MM.1S (cell line): Measurements from ENCODE around the gene PLCH2.

ENCODE experiments used
- DNase-seq: peaks from one replicate; pipeline ENCODE4 v3.0.0-alpha.2; 2015
- H2AFZ ChIP-seq: fragments of 300-600 bp; sonication (generic); 2 replicates; pipeline ENCODE4 v1.6.0; 2016; ENCODE audit warnings: antibody characterized with exemption, low read length
- H3F3A ChIP-seq: fragments of 300-600 bp; sonication (generic); 2 replicates; pipeline ENCODE4 v1.6.1; 2016; ENCODE audit warnings: mild to moderate bottlenecking, antibody characterized with exemption, low read length, moderate library complexity, mixed read lengths; ENCODE audit not compliant: insufficient read depth
- H3K27ac ChIP-seq: fragments of 300-600 bp; sonication (generic); 2 replicates; pipeline ENCODE4 v1.5.1; 2016; ENCODE audit warnings: mild to moderate bottlenecking, low read length
- H3K27me3 ChIP-seq: fragments of 300-600 bp; sonication (generic); replicated peaks from 2 replicates; pipeline ENCODE4 v1.6.0; 2016; ENCODE audit warnings: low read length; ENCODE audit not compliant: insufficient read depth
- H3K36me3 ChIP-seq: fragments of 300-600 bp; sonication (generic); replicated peaks from 2 replicates; pipeline ENCODE4 v1.6.1; 2016; ENCODE audit warnings: mild to moderate bottlenecking, low read length, mixed read lengths; ENCODE audit not compliant: insufficient read depth
- H3K4me1 ChIP-seq: fragments of 300-600 bp; sonication (generic); 2 replicates; pipeline ENCODE4 v1.6.1; 2016; ENCODE audit warnings: low read length, mixed read lengths
- H3K4me2 ChIP-seq: fragments of 300-600 bp; sonication (generic); 2 replicates; pipeline ENCODE4 v1.6.0; 2016; ENCODE audit warnings: low read depth, low read length
- H3K4me3 ChIP-seq: fragments of 300-600 bp; sonication (generic); 2 replicates; pipeline ENCODE4 v1.5.1; 2016; ENCODE audit warnings: low read length, mixed read lengths
- H3K79me2 ChIP-seq: fragments of 300-600 bp; sonication (generic); 2 replicates; pipeline ENCODE4 v1.6.1; 2016; ENCODE audit warnings: mixed run types, low read length, mixed read lengths
- H3K9ac ChIP-seq: fragments of 300-600 bp; sonication (generic); 2 replicates; pipeline ENCODE4 v1.6.1; 2016; ENCODE audit warnings: low read length, mixed read lengths
- H3K9me2 ChIP-seq: fragments of 300-600 bp; sonication (generic); replicated peaks from 2 replicates; pipeline ENCODE4 v1.6.1; 2016; ENCODE audit warnings: mild to moderate bottlenecking, low read length, mixed read lengths; ENCODE audit not compliant: insufficient read depth
- H3K9me3 ChIP-seq: fragments of 300-600 bp; sonication (generic); replicated peaks from 2 replicates; pipeline ENCODE4 v1.6.1; 2016; ENCODE audit warnings: mild to moderate bottlenecking, low read length, mixed read lengths; ENCODE audit not compliant: insufficient read depth
- H4K20me1 ChIP-seq: fragments of 300-600 bp; sonication (generic); 2 replicates; pipeline ENCODE4 v1.6.1; 2016; ENCODE audit warnings: mild to moderate bottlenecking, low read length, moderate library complexity, mixed read lengths; ENCODE audit not compliant: insufficient read depth
- EZH2 ChIP-seq: fragments of 300-600 bp; sonication (generic); optimal IDR thresholded peaks from 2 replicates; pipeline ENCODE3; 2017; ENCODE audit warnings: low read depth, mild to moderate bottlenecking, antibody characterized with exemption, low read length, mixed read lengths
- EZH2phosphoT487 ChIP-seq: fragments of 300-600 bp; sonication (generic); IDR thresholded peaks from 2 replicates; pipeline ENCODE4 v1.6.1; 2018; ENCODE audit warnings: antibody characterized with exemption, low read length
- TF ChIP-seq, protein P1 (sequence below): fragments of 300-600 bp; sonication (generic); IDR thresholded peaks from 2 replicates; pipeline ENCODE4 v1.5.1; 2016; ENCODE audit warnings: antibody characterized with exemption, low read length, mixed read lengths

PLCH2 gene

DNA sequence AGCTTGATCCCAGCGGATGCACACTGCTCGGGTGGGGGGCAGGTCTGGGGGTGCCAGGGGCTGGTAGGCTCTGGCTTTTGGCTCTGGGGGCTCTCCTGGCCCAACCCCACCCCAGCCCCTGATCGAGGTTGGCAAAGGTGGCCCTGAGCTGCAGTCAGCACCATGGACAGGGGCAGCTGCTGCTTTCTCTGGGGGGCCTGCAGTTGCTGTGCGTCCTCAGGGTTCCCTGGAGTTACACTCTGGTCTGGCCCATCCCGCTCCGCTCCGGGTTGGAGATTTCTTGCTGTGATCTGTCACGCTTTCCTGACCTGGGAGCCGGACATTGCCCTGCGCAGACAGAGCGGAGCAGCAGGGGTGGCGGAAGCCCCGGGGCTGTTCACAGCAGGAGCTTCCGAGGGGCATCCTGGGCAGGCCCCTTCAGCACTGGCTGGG is 8.0 kb upstream of the PLCH2 start:
- no peaks in the 10 kb centered on the region for H3K9me3 ChIP-seq
- no peaks in the 10 kb centered on the region for H3K79me2 ChIP-seq
- H4K20me1 ChIP-seq, result no peaks in the 10 kb centered on the region
- peaks cover 90% of the 10 kb centered on the region for H3K27me3 ChIP-seq
- H3K27ac ChIP-seq, result no peak overlapping the region
- no peaks in the 10 kb centered on the region for H3K36me3 ChIP-seq
- H3K9ac ChIP-seq, result no peak overlapping the region
- no peaks in the 10 kb centered on the region for H3K9me2 ChIP-seq
- no peak overlapping the region for H3K4me3 ChIP-seq
- no peak overlapping the region for H3K4me2 ChIP-seq
- H3K4me1 ChIP-seq, result no peaks in the 10 kb centered on the region
- H2AFZ ChIP-seq, result no peak overlapping the region
- H3F3A ChIP-seq, result no peaks in the 10 kb centered on the region
- peak; percentile 22 for DNase-seq
- TF ChIP-seq EZH2 (no peak), EZH2phosphoT487 (no peak)
- TF ChIP-seq, protein P1, sequence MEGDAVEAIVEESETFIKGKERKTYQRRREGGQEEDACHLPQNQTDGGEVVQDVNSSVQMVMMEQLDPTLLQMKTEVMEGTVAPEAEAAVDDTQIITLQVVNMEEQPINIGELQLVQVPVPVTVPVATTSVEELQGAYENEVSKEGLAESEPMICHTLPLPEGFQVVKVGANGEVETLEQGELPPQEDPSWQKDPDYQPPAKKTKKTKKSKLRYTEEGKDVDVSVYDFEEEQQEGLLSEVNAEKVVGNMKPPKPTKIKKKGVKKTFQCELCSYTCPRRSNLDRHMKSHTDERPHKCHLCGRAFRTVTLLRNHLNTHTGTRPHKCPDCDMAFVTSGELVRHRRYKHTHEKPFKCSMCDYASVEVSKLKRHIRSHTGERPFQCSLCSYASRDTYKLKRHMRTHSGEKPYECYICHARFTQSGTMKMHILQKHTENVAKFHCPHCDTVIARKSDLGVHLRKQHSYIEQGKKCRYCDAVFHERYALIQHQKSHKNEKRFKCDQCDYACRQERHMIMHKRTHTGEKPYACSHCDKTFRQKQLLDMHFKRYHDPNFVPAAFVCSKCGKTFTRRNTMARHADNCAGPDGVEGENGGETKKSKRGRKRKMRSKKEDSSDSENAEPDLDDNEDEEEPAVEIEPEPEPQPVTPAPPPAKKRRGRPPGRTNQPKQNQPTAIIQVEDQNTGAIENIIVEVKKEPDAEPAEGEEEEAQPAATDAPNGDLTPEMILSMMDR, result no peak

DNA sequence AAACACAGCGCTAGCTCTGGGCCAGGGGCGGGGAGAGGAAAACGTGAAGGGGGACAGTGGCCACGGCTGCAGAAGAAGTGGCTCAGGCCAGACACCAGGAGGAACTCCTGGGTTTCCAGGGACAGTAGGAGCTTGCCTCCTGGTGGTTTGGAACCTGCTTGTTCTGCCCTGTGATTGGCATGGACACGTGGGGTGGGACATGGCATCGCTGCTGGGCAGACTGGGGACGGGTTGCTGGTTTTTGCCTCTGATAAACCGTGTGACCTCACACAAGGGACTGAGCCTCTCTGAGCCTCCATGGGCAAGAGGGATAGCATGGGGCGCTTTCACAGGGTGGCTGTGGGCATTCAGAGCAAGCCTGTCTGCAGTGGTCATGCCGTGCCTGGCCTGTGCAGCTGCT is 7.5 kb upstream of the PLCH2 start:
- H3K4me3 ChIP-seq, result no peak overlapping the region
- no peak overlapping the region for H3K27ac ChIP-seq

DNA sequence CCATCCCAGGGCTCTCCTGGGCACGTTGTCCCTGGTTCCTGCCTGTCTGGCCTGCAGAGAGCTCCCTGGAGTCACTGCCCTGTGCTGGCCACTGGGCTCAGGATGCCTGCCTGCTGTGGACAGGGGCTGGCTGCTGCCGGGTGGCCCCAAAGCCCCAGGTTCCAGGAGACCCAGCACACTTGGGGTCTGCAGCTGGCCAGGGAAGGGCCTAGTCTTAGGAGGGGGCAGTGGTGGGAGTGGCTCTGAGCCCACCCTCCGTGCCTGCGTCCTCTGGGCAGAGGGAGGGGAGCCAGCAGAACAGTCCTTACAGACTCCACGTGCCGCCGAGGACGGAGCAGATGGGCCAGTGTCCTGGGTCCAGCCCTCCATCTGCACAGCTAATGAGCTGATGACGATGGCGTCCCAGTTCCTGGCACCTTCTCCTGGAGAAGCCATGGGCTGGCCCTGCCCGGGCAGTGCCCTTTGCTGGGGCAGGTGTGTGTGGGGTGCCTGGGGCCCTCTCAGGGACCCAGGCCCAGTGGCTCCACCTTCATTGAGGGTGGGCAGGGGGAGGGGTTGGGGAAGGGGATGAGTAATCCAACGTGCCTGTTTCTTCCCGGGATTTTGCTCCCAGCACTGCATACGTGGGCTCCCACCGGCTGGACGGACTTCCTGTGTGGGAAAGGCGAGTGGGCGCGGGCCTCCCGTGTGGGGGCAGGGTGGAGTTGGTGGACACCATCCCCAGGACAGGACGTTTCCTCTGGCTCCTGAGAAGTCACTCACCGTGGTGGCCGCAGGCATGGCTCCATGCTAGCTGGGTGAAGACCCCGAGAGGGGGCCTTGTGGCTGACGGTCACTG is 6.8 kb upstream of the PLCH2 start:
- no peak for TF ChIP-seq EZH2
- TF ChIP-seq, protein P1, result no peak
- no peak for TF ChIP-seq EZH2phosphoT487
- Histone ChIP-seq H3K79me2 (no peaks in the 10 kb centered on the region), H3K4me1 (no peaks in the 10 kb centered on the region), H3K4me3 (no peak overlapping the region), H3F3A (no peaks in the 10 kb centered on the region), H3K9ac (no peak overlapping the region), H3K9me3 (no peaks in the 10 kb centered on the region), H2AFZ (no peak overlapping the region), H4K20me1 (no peaks in the 10 kb centered on the region), H3K4me2 (no peak overlapping the region), H3K27ac (no peak overlapping the region), H3K9me2 (no peaks in the 10 kb centered on the region), H3K27me3 (peaks cover 89% of the 10 kb centered on the region), H3K36me3 (no peaks in the 10 kb centered on the region)
- no peak for DNase-seq

More for the DNA sequence above, 7.5 kb upstream of the PLCH2 start:
- no peaks in the 10 kb centered on the region for H3K9me3 ChIP-seq
- no peaks in the 10 kb centered on the region for H3K9me2 ChIP-seq
- no peaks in the 10 kb centered on the region for H3K36me3 ChIP-seq
- TF ChIP-seq, protein P1, result no peak
- no peak for TF ChIP-seq EZH2
- TF ChIP-seq EZH2phosphoT487, result no peak
- no peak for DNase-seq
- no peak overlapping the region for H3K4me2 ChIP-seq
- H2AFZ ChIP-seq, result no peak overlapping the region
- no peaks in the 10 kb centered on the region for H3K79me2 ChIP-seq
- H3F3A ChIP-seq, result no peaks in the 10 kb centered on the region
- peaks cover 89% of the 10 kb centered on the region for H3K27me3 ChIP-seq
- H4K20me1 ChIP-seq, result no peaks in the 10 kb centered on the region
- no peaks in the 10 kb centered on the region for H3K4me1 ChIP-seq
- no peak overlapping the region for H3K9ac ChIP-seq
